Endothelial cell of umbilical vein (primary cell): ENCODE data around the gene TMOD2. TPM values are rescaled to one million over a fixed set of nuclear protein-coding genes. Genes with fewer than 3 reads are reported as not detected.
A peak's percentile ranks its signal among the peaks of the same experiment; 100 is the strongest.

Source experiments
- BruUV-seq: library from RNA; stranded (reverse); fragments of 400-500 nt; replicated peaks from 2 replicates; lab custom pipeline; 2021; lab: Mats Ljungman, UMichigan
- CTCF ChIA-PET: fragments of 300-600, 350-600 bp; sonication (Branson Sonifier 250); formaldehyde crosslinking; loops from one replicate; lab custom pipeline; 2021; ENCODE audit warnings: antibody characterized with exemption, inconsistent platforms; lab: Charles Lee
- POLR2A ChIA-PET: fragments of 300-600, 350-600 bp; sonication (Branson Sonifier 250); formaldehyde crosslinking; loops from one replicate; lab custom pipeline; 2021; ENCODE audit warnings: antibody characterized with exemption, inconsistent platforms; lab: Charles Lee
- DNase-seq: peaks from one replicate; pipeline ENCODE4 v3.0.0-alpha.2; 2011; ENCODE audit warnings: low read depth, low spot score
- FAIRE-seq: peaks from 2 replicates; lab custom pipeline; 2011; peaks lifted over from hg19 to GRCh38; lab: Jason Lieb, UNC
- H2AFZ ChIP-seq: 2 replicates; pipeline ENCODE4 v1.6.0; 2012; ENCODE audit warnings: low read depth, low read length, control low read depth, inconsistent platforms
- H3K27ac ChIP-seq: 2 replicates; pipeline ENCODE4 v1.5.1; 2011; ENCODE audit warnings: low read depth, mild to moderate bottlenecking, control low read depth, low read length, moderate library complexity; ENCODE audit not compliant: insufficient read depth
- H3K27me3 ChIP-seq, 2 experiments: 2 replicates each; pipeline versions ENCODE4 v1.6.0 to v1.6.1; 2011; ENCODE audit warnings: low read length in 2 of 2, mixed read lengths in 1 of 2; ENCODE audit not compliant: control insufficient read depth in 2 of 2, insufficient read depth in 2 of 2
- H3K36me3 ChIP-seq, 2 experiments: 2 replicates in 1 of 2; 3 replicates in 1 of 2; pipeline ENCODE4 v1.5.1; 2011; ENCODE audit warnings: low read length in 2 of 2, mild to moderate bottlenecking in 1 of 2, moderate library complexity in 1 of 2; ENCODE audit not compliant: control insufficient read depth in 2 of 2, insufficient read depth in 2 of 2; ENCODE audit errors: extremely low read depth in 1 of 2
- H3K4me1 ChIP-seq: 3 replicates; pipeline ENCODE4 v1.5.1; 2011; ENCODE audit warnings: mild to moderate bottlenecking, low read length; ENCODE audit not compliant: control insufficient read depth, insufficient read depth; ENCODE audit errors: extremely low read depth
- H3K4me2 ChIP-seq: 2 replicates; pipeline ENCODE4 v1.6.1; 2011; ENCODE audit warnings: low read length, control low read depth, mixed read lengths; ENCODE audit not compliant: insufficient read depth
- H3K4me3 ChIP-seq, 3 experiments: fragments of 200-600 bp in 1 of 3; sonication (generic), shearing (Covaris generic) in 1 of 3; replicated peaks in 1 of 3; 2 replicates each; pipeline ENCODE4 v1.5.1; 2011 to 2016; ENCODE audit warnings: control low read depth in 3 of 3, low read length in 3 of 3, mild to moderate bottlenecking in 2 of 3, inconsistent platforms in 1 of 3, low read depth in 1 of 3, moderate library complexity in 1 of 3; ENCODE audit not compliant: insufficient read depth in 1 of 3
- H3K79me2 ChIP-seq: 2 replicates; pipeline ENCODE4 v1.6.0; 2012; ENCODE audit warnings: low read length, inconsistent platforms; ENCODE audit not compliant: control insufficient read depth, insufficient read depth
- H3K9ac ChIP-seq: replicated peaks from 2 replicates; pipeline ENCODE3; 2011; ENCODE audit warnings: low read length, control low read depth; ENCODE audit not compliant: insufficient read depth; ENCODE audit errors: extremely low read depth
- H3K9me1 ChIP-seq: replicated peaks from 3 replicates; pipeline ENCODE4 v1.6.0; 2011; ENCODE audit warnings: mild to moderate bottlenecking, low read length; ENCODE audit not compliant: control insufficient read depth, insufficient read depth; ENCODE audit errors: extremely low read depth
- H3K9me3 ChIP-seq: replicated peaks from 2 replicates; pipeline ENCODE4 v1.5.1; 2012; ENCODE audit warnings: low read length, inconsistent platforms; ENCODE audit not compliant: control insufficient read depth, insufficient read depth
- H4K20me1 ChIP-seq: replicated peaks from 2 replicates; pipeline ENCODE3; 2011; ENCODE audit warnings: mild to moderate bottlenecking, low read length; ENCODE audit not compliant: control insufficient read depth, insufficient read depth; ENCODE audit errors: extremely low read depth
- EZH2 ChIP-seq: IDR thresholded peaks from 2 replicates; pipeline ENCODE4 v1.6.1; 2012; ENCODE audit warnings: borderline replicate concordance, low read depth, mild to moderate bottlenecking, moderate library complexity, low read length, inconsistent platforms; ENCODE audit not compliant: severe bottlenecking
- FOS ChIP-seq: IDR thresholded peaks from 2 replicates; pipeline ENCODE4 v1.6.1; 2011; ENCODE audit warnings: mild to moderate bottlenecking, low read length, moderate library complexity, borderline replicate concordance; ENCODE audit not compliant: insufficient read depth
- GATA2 ChIP-seq: IDR thresholded peaks from 2 replicates; pipeline ENCODE4 v1.7.0; 2011; ENCODE audit warnings: low read depth, mild to moderate bottlenecking, moderate library complexity, mixed read lengths, low read length; ENCODE audit not compliant: insufficient read length, insufficient read depth
- JUN ChIP-seq: IDR thresholded peaks from 2 replicates; pipeline ENCODE4 v1.6.1; 2011; ENCODE audit warnings: borderline replicate concordance, low read depth; ENCODE audit not compliant: insufficient read length, insufficient read depth
- MYC ChIP-seq: IDR thresholded peaks from one replicate; pipeline ENCODE4 v1.6.1; 2011; ENCODE audit warnings: mild to moderate bottlenecking, low read depth, low read length
- POLR2A ChIP-seq: IDR thresholded peaks from 2 replicates; pipeline ENCODE4 v1.6.1; 2012; ENCODE audit warnings: low read depth, mild to moderate bottlenecking, control low read depth, low read length
- POLR2AphosphoS5 ChIP-seq: IDR thresholded peaks from 2 replicates; pipeline ENCODE4 v1.6.1; 2012; ENCODE audit warnings: low read depth, mild to moderate bottlenecking, control low read depth, low read length, moderate library complexity; ENCODE audit not compliant: insufficient read depth
- dilution Hi-C: fragments of 300-500 bp; cut with MboI; formaldehyde crosslinking; loops from one replicate; pipeline ENCODE4 v1.15.0; 2019; ENCODE audit warnings: low sequenced_read_pairs; ENCODE audit not compliant: extremely low pct_ligation_motif_present
- intact Hi-C: fragments of 100-400 bp; cut with micrococcal nuclease; formaldehyde crosslinking; loops from one replicate; pipeline ENCODE4 v1.10.0; 2022
- polyA plus RNA-seq, 4 experiments: library from polyadenylated mRNA; depleted of rRNA in 3 of 4; stranded (reverse) in 3 of 4; unstranded in 1 of 4; fragments of >200 nt; gene quantifications; 2 replicates each; pipeline versions ENCODE4 v1.2.1 to v1.2.3, GENCODE V29; 2011 to 2012; ENCODE audit warnings: missing spikeins in 1 of 4
- total RNA-seq: library from RNA; stranded (reverse); gene quantifications from 2 replicates; pipeline ENCODE4 v1.2.3, GENCODE V29; 2021
- TF ChIP-seq, protein P1 (sequence below), 2 donors: IDR thresholded peaks; 1 replicate in 1 of 2; 2 replicates in 1 of 2; pipeline ENCODE4 v1.5.1; 2011; ENCODE audit warnings: low read length in 2 of 2, mild to moderate bottlenecking in 2 of 2, moderate library complexity in 2 of 2, control low read depth in 1 of 2, inconsistent platforms in 1 of 2, low read depth in 1 of 2; ENCODE audit not compliant: insufficient read depth in 1 of 2; ENCODE audit errors: extremely low read depth in 1 of 2
- TF ChIP-seq, protein P2 (sequence below): IDR thresholded peaks from 2 replicates; pipeline ENCODE4 v1.6.1; 2011; ENCODE audit not compliant: insufficient read depth, insufficient read length

Gene TMOD2
- total and polyA plus RNA-seq, 2 donors (not counting 3 experiments of a cell fraction or from before 2014, with no cell fraction given): 0.46 to 2.7 TPM

DNA sequence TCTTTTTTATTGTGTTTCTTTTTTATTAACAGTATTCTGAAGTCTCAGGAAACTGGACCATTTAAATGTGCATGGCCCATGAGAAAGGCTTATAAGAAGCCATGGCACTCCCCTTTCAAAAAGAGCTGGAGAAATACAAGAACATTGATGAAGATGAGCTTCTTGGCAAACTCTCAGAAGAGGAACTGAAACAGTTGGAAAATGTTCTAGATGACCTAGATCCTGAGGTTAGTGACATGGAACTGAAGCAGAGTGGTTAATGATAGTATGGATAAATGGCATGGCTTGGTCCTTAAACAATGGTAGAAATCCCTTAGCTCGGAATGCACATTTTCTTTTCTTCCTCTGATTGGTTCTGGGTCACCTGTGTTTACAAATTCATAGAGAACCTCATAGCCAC, 14.9 kb downstream of the TMOD2 start:
- FAIRE-seq: peak; percentile 4
- no peak for DNase-seq
- H3K9ac ChIP-seq: no peak overlapping the region
- CTCF ChIA-PET: interaction anchor here (1.2 to 2.8 kb wide), 2 partner anchors 10 to 116 kb away, joined by 5 to 28 read pairs; no protein-coding TSS in a partner anchor
- peaks cover 5% of the 10 kb centered on the region for H3K4me1 ChIP-seq
- H3K9me1 ChIP-seq: no peaks in the 10 kb centered on the region
- BruUV-seq: no TSS peak
- H3K27ac ChIP-seq: no peak overlapping the region
- no peaks in the 10 kb centered on the region for H4K20me1 ChIP-seq
- intact Hi-C loops (no loop called here), dilution Hi-C loops (no loop called here)
- H3K79me2 ChIP-seq: no peaks in the 10 kb centered on the region
- TF ChIP-seq JUN (no peak), POLR2A (no peak), POLR2AphosphoS5 (no peak), MYC (no peak)
- H3K4me2 ChIP-seq: no peak overlapping the region
- POLR2A ChIA-PET: no interaction called here
- no peaks in the 10 kb centered on the region for H3K36me3 ChIP-seq
- no peaks in the 10 kb centered on the region for H3K9me3 ChIP-seq
- peaks cover 3% of the 10 kb centered on the region in 2 experiments for H3K27me3 ChIP-seq
- H3K4me3 ChIP-seq: no peak overlapping the region
- no peak overlapping the region for H2AFZ ChIP-seq

DNA sequence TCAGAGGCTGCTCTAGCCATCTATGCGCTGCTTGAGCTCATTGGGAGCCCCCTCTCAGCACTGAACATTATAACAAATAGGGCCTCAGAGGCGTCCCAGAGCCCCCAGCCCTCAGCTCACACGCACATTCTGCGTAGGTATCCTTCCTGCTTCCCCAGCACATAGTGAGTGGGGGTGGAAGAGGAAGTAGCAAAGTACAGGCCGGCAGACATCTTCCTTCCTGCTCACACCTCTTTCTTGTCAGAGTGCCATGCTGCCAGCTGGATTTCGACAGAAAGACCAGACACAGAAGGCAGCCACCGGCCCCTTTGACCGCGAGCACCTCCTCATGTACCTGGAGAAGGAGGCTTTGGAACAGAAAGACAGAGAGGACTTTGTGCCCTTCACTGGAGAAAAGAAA, 16.6 kb downstream of the TMOD2 start:
- CTCF ChIA-PET: interaction anchor here (0.7 to 2.8 kb wide), 4 partner anchors 8 to 118 kb away, joined by 3 to 28 read pairs (median 6); no protein-coding TSS in a partner anchor
- FAIRE-seq: no peak
- POLR2A ChIA-PET: interaction anchor here (0.7 kb wide), 1 partner anchor 1343 kb away, joined by 3 read pairs; no protein-coding TSS in a partner anchor

More for the DNA sequence above, 16.6 kb downstream of the TMOD2 start:
- H3K27ac ChIP-seq: no peak overlapping the region
- dilution Hi-C loops (no loop called here), intact Hi-C loops (no loop called here)
- H3K79me2 ChIP-seq: no peaks in the 10 kb centered on the region
- H3K4me2 ChIP-seq: no peak overlapping the region
- no peak overlapping the region for H3K9ac ChIP-seq
- H4K20me1 ChIP-seq: no peaks in the 10 kb centered on the region
- H3K9me3 ChIP-seq: no peaks in the 10 kb centered on the region
- peaks cover 5% of the 10 kb centered on the region for H3K4me1 ChIP-seq
- H2AFZ ChIP-seq: peak overlapping the region; percentile 13
- no peaks in the 10 kb centered on the region for H3K36me3 ChIP-seq
- no peak overlapping the region for H3K4me3 ChIP-seq
- DNase-seq: no peak
- TF ChIP-seq JUN (no peak), GATA2 (no peak), MYC (no peak), FOS (no peak), POLR2AphosphoS5 (no peak), POLR2A (no peak), EZH2 (no peak)
- TF ChIP-seq, protein P1, sequence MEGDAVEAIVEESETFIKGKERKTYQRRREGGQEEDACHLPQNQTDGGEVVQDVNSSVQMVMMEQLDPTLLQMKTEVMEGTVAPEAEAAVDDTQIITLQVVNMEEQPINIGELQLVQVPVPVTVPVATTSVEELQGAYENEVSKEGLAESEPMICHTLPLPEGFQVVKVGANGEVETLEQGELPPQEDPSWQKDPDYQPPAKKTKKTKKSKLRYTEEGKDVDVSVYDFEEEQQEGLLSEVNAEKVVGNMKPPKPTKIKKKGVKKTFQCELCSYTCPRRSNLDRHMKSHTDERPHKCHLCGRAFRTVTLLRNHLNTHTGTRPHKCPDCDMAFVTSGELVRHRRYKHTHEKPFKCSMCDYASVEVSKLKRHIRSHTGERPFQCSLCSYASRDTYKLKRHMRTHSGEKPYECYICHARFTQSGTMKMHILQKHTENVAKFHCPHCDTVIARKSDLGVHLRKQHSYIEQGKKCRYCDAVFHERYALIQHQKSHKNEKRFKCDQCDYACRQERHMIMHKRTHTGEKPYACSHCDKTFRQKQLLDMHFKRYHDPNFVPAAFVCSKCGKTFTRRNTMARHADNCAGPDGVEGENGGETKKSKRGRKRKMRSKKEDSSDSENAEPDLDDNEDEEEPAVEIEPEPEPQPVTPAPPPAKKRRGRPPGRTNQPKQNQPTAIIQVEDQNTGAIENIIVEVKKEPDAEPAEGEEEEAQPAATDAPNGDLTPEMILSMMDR (IDR thresholded peaks at IDR 0.05; ENCODE audit: extremely low read depth in 1 of 2, insufficient read depth in 1 of 2, low read depth in 1 of 2, low read length in 2 of 2): no peak
- TF ChIP-seq, protein P2, sequence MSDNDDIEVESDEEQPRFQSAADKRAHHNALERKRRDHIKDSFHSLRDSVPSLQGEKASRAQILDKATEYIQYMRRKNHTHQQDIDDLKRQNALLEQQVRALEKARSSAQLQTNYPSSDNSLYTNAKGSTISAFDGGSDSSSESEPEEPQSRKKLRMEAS: no peak
- no TSS peak for BruUV-seq
- no peaks in the 10 kb centered on the region for H3K9me1 ChIP-seq
- peaks cover 3% of the 10 kb centered on the region in 2 experiments for H3K27me3 ChIP-seq
